Erythroblast (primary cell): ENCODE results near the gene RAD18.
A peak's percentile ranks its signal among the peaks of the same experiment; 100 is the strongest.

Source experiments
- DNase-seq, 2 experiments: peaks; one replicate each; lab custom pipeline; 2025; lab: John Stamatoyannopoulos, UW
- GATA1 ChIP-seq: IDR thresholded peaks from 2 replicates; pipeline ENCODE4 v1.6.1; 2011; ENCODE audit warnings: low read depth, mild to moderate bottlenecking, control low read depth, low read length, moderate library complexity
- POLR2A ChIP-seq: IDR thresholded peaks from 2 replicates; pipeline ENCODE4 v1.6.1; 2011; ENCODE audit warnings: mild to moderate bottlenecking, low read length

Gene RAD18

GRCh38 chr3:8990266-8991215, 27.3 kb upstream of the RAD18 start:
- DNase-seq = no peak

GRCh38 chr3:8988791-8989558, 25.7 kb upstream of the RAD18 start:
- TF ChIP-seq GATA1 = no peak
- TF ChIP-seq POLR2A = no peak
- DNase-seq = no peak

More at GRCh38 chr3:8990266-8991215, 27.3 kb upstream of the RAD18 start:
- TF ChIP-seq POLR2A = no peak
- no peak for TF ChIP-seq GATA1

- TF ChIP-seq GATA1 = no peak
- no peak for TF ChIP-seq POLR2A
- DNase-seq = no peak
Measured at GRCh38 chr3:8988384-8988655, 25.0 kb upstream of the RAD18 start.

- TF ChIP-seq POLR2A (no peak), GATA1 (no peak)
- peak; percentile 45 to 62 for DNase-seq
Measured at GRCh38 chr3:8987645-8988383, 24.5 kb upstream of the RAD18 start.

GRCh38 chr3:8987226-8987625, 24.0 kb upstream of the RAD18 start:
- TF ChIP-seq GATA1 (no peak), POLR2A (no peak)

GRCh38 chr3:8986741-8987140, 23.5 kb upstream of the RAD18 start:
- no peak for DNase-seq
- TF ChIP-seq GATA1 (no peak), POLR2A (no peak)

More at GRCh38 chr3:8987226-8987625, 24.0 kb upstream of the RAD18 start:
- DNase-seq = no peak

GRCh38 chr3:8985876-8986275, 22.6 kb upstream of the RAD18 start:
- DNase-seq = no peak

GRCh38 chr3:8985411-8985831, 22.1 kb upstream of the RAD18 start:
- no peak for DNase-seq
- TF ChIP-seq POLR2A = no peak
- TF ChIP-seq GATA1 = no peak

More at GRCh38 chr3:8985876-8986275, 22.6 kb upstream of the RAD18 start:
- TF ChIP-seq GATA1 = no peak

GRCh38 chr3:8984526-8984925, 21.3 kb upstream of the RAD18 start:
- no peak for DNase-seq
- no peak for TF ChIP-seq POLR2A
- TF ChIP-seq GATA1 = no peak

GRCh38 chr3:8984081-8984480, 20.8 kb upstream of the RAD18 start:
- TF ChIP-seq POLR2A (no peak), GATA1 (no peak)
- DNase-seq = no peak

- TF ChIP-seq POLR2A (no peak), GATA1 (no peak)
- DNase-seq = no peak
Measured at GRCh38 chr3:8983591-8983990, 20.3 kb upstream of the RAD18 start.

GRCh38 chr3:8983026-8983425, 19.8 kb upstream of the RAD18 start:
- no peak for TF ChIP-seq GATA1
- TF ChIP-seq POLR2A = no peak
- no peak for DNase-seq

GRCh38 chr3:8982509-8982908, 19.2 kb upstream of the RAD18 start:
- no peak for DNase-seq
- TF ChIP-seq POLR2A (no peak), GATA1 (no peak)
